ENCODE data around the gene CXCL17. TPM values are rescaled to one million over a fixed set of nuclear protein-coding genes. Genes with fewer than 3 reads are reported as not detected.

The CXCL17 gene
- total and polyA plus RNA-seq, 2 experiments from 2014 or later, result 0.39 TPM; not detected in 1

GRCh38 chr19:42406111-42406510 lies 36.6 kb downstream of the CXCL17 start:
- no peaks in the 10 kb centered on the region; the same call in none of the 2 replicates for H4K20me1 ChIP-seq (replicated peaks; ENCODE audit: insufficient read depth)
- H3K27ac Mint-ChIP-seq, result no peak overlapping the region
- no peaks in the 10 kb centered on the region for H3K36me3 ChIP-seq (ENCODE audit: insufficient read depth)
- H3K9me3 Mint-ChIP-seq, result peaks cover 3% of the 10 kb centered on the region
- peaks cover 74% of the 10 kb centered on the region for H3K27me3 Mint-ChIP-seq (ENCODE audit: insufficient read depth, low read depth, poor library complexity)
- TF ChIP-seq, protein P1, sequence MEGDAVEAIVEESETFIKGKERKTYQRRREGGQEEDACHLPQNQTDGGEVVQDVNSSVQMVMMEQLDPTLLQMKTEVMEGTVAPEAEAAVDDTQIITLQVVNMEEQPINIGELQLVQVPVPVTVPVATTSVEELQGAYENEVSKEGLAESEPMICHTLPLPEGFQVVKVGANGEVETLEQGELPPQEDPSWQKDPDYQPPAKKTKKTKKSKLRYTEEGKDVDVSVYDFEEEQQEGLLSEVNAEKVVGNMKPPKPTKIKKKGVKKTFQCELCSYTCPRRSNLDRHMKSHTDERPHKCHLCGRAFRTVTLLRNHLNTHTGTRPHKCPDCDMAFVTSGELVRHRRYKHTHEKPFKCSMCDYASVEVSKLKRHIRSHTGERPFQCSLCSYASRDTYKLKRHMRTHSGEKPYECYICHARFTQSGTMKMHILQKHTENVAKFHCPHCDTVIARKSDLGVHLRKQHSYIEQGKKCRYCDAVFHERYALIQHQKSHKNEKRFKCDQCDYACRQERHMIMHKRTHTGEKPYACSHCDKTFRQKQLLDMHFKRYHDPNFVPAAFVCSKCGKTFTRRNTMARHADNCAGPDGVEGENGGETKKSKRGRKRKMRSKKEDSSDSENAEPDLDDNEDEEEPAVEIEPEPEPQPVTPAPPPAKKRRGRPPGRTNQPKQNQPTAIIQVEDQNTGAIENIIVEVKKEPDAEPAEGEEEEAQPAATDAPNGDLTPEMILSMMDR (conservative IDR thresholded peaks at IDR 0.05; ENCODE audit: low read depth in 2 of 2), result no peak
- TF ChIP-seq ZNF114 (CRISPR knock-in tag; IDR thresholded peaks at IDR 0.05) (no peak), ZNF331 (CRISPR knock-in tag; IDR thresholded peaks at IDR 0.05; ENCODE audit: low read depth) (no peak), CREB1 (CRISPR knock-in tag; IDR thresholded peaks at IDR 0.05; ENCODE audit: low read depth) (no peak)
- no peak overlapping the region for H3K4me3 Mint-ChIP-seq
- no peak overlapping the region for H3K27ac ChIP-seq (ENCODE audit: low read depth)
- peaks cover 5% of the 10 kb centered on the region; the same call in 1 of the 2 replicates for H3F3A ChIP-seq (replicated peaks; ENCODE audit: low read depth)
- H3K4me2 ChIP-seq, result no peak overlapping the region
- DNase-seq (ENCODE audit: low spot score) (no peak), ATAC-seq (no peak)
- H3K9me2 ChIP-seq (ENCODE audit: insufficient read depth), result no peaks in the 10 kb centered on the region
- peaks cover 44% of the 10 kb centered on the region for H3K36me3 Mint-ChIP-seq (ENCODE audit: low read depth)
- no peak overlapping the region for H3K4me3 ChIP-seq
- H3K27me3 ChIP-seq (ENCODE audit: insufficient read depth), result peaks cover 13% of the 10 kb centered on the region; the same call in 1 of the 2 replicates
- peaks cover 5% of the 10 kb centered on the region; the same call in 1 of the 2 replicates for H3K4me1 ChIP-seq (ENCODE audit: insufficient read depth)
- no peak overlapping the region for H2AFZ ChIP-seq
- no peaks in the 10 kb centered on the region for H3K79me2 ChIP-seq (replicated peaks; ENCODE audit: insufficient read depth)
- H3K4me1 Mint-ChIP-seq, result peaks cover 15% of the 10 kb centered on the region

GRCh38 chr19:42403586-42403985 lies 39.2 kb downstream of the CXCL17 start:
- H3K27me3 ChIP-seq (ENCODE audit: insufficient read depth), result peaks cover 13% of the 10 kb centered on the region; the same call in 1 of the 2 replicates
- H3F3A ChIP-seq (replicated peaks; ENCODE audit: low read depth), result peaks cover 12% of the 10 kb centered on the region
- H3K4me1 ChIP-seq (ENCODE audit: insufficient read depth), result peaks cover 5% of the 10 kb centered on the region; the same call in 1 of the 2 replicates
- H3K79me2 ChIP-seq (replicated peaks; ENCODE audit: insufficient read depth), result no peaks in the 10 kb centered on the region
- Mint-ChIP-seq H3K9me3 (peaks cover 3% of the 10 kb centered on the region), H3K27ac (no peak overlapping the region), H3K27me3 (ENCODE audit: insufficient read depth, low read depth, poor library complexity) (peaks cover 65% of the 10 kb centered on the region), H3K4me1 (peaks cover 26% of the 10 kb centered on the region), H3K36me3 (ENCODE audit: low read depth) (peaks cover 46% of the 10 kb centered on the region), H3K4me3 (peak overlapping the region; percentile 21; the same call in 1 of the 3 replicates)
- H4K20me1 ChIP-seq (replicated peaks; ENCODE audit: insufficient read depth), result no peaks in the 10 kb centered on the region; the same call in 1 of the 2 replicates
- ATAC-seq, result no peak
- DNase-seq (ENCODE audit: low spot score), result no peak
- no peak overlapping the region for H3K4me2 ChIP-seq
- no peak overlapping the region for H2AFZ ChIP-seq
- no peak overlapping the region for H3K27ac ChIP-seq (ENCODE audit: low read depth)
- no peaks in the 10 kb centered on the region for H3K9me2 ChIP-seq (ENCODE audit: insufficient read depth)
- H3K36me3 ChIP-seq (ENCODE audit: insufficient read depth), result no peaks in the 10 kb centered on the region
- H3K4me3 ChIP-seq, result no peak overlapping the region
- TF ChIP-seq, protein P2, sequence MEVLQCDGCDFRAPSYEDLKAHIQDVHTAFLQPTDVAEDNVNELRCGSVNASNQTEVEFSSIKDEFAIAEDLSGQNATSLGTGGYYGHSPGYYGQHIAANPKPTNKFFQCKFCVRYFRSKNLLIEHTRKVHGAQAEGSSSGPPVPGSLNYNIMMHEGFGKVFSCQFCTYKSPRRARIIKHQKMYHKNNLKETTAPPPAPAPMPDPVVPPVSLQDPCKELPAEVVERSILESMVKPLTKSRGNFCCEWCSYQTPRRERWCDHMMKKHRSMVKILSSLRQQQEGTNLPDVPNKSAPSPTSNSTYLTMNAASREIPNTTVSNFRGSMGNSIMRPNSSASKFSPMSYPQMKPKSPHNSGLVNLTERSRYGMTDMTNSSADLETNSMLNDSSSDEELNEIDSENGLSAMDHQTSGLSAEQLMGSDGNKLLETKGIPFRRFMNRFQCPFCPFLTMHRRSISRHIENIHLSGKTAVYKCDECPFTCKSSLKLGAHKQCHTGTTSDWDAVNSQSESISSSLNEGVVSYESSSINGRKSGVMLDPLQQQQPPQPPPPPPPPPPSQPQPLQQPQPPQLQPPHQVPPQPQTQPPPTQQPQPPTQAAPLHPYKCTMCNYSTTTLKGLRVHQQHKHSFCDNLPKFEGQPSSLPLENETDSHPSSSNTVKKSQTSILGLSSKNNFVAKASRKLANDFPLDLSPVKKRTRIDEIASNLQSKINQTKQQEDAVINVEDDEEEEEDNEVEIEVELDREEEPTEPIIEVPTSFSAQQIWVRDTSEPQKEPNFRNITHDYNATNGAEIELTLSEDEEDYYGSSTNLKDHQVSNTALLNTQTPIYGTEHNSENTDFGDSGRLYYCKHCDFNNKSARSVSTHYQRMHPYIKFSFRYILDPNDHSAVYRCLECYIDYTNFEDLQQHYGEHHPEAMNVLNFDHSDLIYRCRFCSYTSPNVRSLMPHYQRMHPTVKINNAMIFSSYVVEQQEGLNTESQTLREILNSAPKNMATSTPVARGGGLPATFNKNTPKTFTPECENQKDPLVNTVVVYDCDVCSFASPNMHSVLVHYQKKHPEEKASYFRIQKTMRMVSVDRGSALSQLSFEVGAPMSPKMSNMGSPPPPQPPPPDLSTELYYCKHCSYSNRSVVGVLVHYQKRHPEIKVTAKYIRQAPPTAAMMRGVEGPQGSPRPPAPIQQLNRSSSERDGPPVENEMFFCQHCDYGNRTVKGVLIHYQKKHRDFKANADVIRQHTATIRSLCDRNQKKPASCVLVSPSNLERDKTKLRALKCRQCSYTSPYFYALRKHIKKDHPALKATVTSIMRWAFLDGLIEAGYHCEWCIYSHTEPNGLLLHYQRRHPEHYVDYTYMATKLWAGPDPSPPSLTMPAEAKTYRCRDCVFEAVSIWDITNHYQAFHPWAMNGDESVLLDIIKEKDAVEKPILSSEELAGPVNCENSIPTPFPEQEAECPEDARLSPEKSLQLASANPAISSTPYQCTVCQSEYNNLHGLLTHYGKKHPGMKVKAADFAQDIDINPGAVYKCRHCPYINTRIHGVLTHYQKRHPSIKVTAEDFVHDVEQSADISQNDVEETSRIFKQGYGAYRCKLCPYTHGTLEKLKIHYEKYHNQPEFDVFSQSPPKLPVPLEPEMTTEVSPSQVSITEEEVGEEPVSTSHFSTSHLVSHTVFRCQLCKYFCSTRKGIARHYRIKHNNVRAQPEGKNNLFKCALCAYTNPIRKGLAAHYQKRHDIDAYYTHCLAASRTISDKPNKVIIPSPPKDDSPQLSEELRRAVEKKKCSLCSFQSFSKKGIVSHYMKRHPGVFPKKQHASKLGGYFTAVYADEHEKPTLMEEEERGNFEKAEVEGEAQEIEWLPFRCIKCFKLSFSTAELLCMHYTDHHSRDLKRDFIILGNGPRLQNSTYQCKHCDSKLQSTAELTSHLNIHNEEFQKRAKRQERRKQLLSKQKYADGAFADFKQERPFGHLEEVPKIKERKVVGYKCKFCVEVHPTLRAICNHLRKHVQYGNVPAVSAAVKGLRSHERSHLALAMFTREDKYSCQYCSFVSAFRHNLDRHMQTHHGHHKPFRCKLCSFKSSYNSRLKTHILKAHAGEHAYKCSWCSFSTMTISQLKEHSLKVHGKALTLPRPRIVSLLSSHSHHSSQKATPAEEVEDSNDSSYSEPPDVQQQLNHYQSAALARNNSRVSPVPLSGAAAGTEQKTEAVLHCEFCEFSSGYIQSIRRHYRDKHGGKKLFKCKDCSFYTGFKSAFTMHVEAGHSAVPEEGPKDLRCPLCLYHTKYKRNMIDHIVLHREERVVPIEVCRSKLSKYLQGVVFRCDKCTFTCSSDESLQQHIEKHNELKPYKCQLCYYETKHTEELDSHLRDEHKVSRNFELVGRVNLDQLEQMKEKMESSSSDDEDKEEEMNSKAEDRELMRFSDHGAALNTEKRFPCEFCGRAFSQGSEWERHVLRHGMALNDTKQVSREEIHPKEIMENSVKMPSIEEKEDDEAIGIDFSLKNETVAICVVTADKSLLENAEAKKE (CRISPR knock-in tag; IDR thresholded peaks at IDR 0.05), result no peak
- TF ChIP-seq ZNF114 (CRISPR knock-in tag; IDR thresholded peaks at IDR 0.05) (no peak), CREB1 (CRISPR knock-in tag; IDR thresholded peaks at IDR 0.05; ENCODE audit: low read depth) (no peak), STAT1 (IDR thresholded peaks at IDR 0.05; ENCODE audit: unreplicated experiment) (no peak), NANOG (IDR thresholded peaks at IDR 0.05; ENCODE audit: borderline replicate concordance) (no peak), EZH2phosphoT487 (IDR thresholded peaks at IDR 0.05; ENCODE audit: unreplicated experiment) (no peak), REST (IDR thresholded peaks at IDR 0.05; ENCODE audit: unreplicated experiment) (no peak)

Measured in GM23338 (cell line).